Dedifferentiated amniotic fluid mesenchymal stem cell (primary cell): ENCODE measurements around the gene UBXN4.
A peak's percentile ranks its signal among the peaks of the same experiment; 100 is the strongest.
"Not testable (repeated sequence)": the region's sequence is repeated elsewhere in the genome, so short reads cannot be mapped to it uniquely, and the experiment has no call there.

Experiments used
- DNase-seq: peaks from one replicate; pipeline ENCODE4 v3.0.0-alpha.2; 2016; ENCODE audit errors: extremely low spot score

Gene UBXN4

GRCh38 chr2:135768863-135769262 is 27.2 kb downstream of the UBXN4 start:
- DNase-seq, result no peak

GRCh38 chr2:135773319-135773718 is 31.7 kb downstream of the UBXN4 start:
- DNase-seq, result no peak

GRCh38 chr2:135773917-135774316 is 32.3 kb downstream of the UBXN4 start:
- DNase-seq, result no peak

- DNase-seq, result no peak
Measured at GRCh38 chr2:135775420-135775819, 33.8 kb downstream of the UBXN4 start.

GRCh38 chr2:135776367-135776766 is 34.7 kb downstream of the UBXN4 start:
- no peak for DNase-seq

GRCh38 chr2:135782231-135782630 is 40.6 kb downstream of the UBXN4 start:
- DNase-seq, result no peak

- DNase-seq, result no peak
Measured at GRCh38 chr2:135783439-135783838, 41.8 kb downstream of the UBXN4 start.

- DNase-seq, result no peak
Measured at GRCh38 chr2:135785032-135785431, 43.4 kb downstream of the UBXN4 start.

- peak; percentile 89 for DNase-seq
Measured at GRCh38 chr2:135786823-135787222, 45.2 kb downstream of the UBXN4 start.

GRCh38 chr2:135790423-135790822 is 48.8 kb downstream of the UBXN4 start:
- DNase-seq, result no peak

- no peak for DNase-seq
Measured at GRCh38 chr2:135791418-135792190, 49.9 kb downstream of the UBXN4 start.

GRCh38 chr2:135792401-135793150 is 50.9 kb downstream of the UBXN4 start:
- DNase-seq, result no peak

- not testable (repeated sequence) for DNase-seq
Measured at GRCh38 chr2:135795641-135796040, 54.0 kb downstream of the UBXN4 start.

- DNase-seq, result no peak
Measured at GRCh38 chr2:135796606-135797005, 55.0 kb downstream of the UBXN4 start.

- DNase-seq, result peak; percentile 61
Measured at GRCh38 chr2:135797497-135798274, 56.0 kb downstream of the UBXN4 start.

GRCh38 chr2:135798275-135798705 is 56.6 kb downstream of the UBXN4 start:
- no peak for DNase-seq

- DNase-seq, result no peak
Measured at GRCh38 chr2:135798762-135799161, 57.1 kb downstream of the UBXN4 start.

- DNase-seq, result no peak
Measured at GRCh38 chr2:135799738-135800137, 58.1 kb downstream of the UBXN4 start.

- DNase-seq, result no peak
Measured at GRCh38 chr2:135800513-135801460, 59.1 kb downstream of the UBXN4 start.

GRCh38 chr2:135802350-135802749 is 60.7 kb downstream of the UBXN4 start:
- DNase-seq, result no peak

GRCh38 chr2:135803278-135803677 is 61.6 kb downstream of the UBXN4 start:
- no peak for DNase-seq
